ENCODE data around the gene PVR.
"Not testable (repeated sequence)": the region's sequence is repeated elsewhere in the genome, so short reads cannot be mapped to it uniquely, and the experiment has no call there.

Gene PVR

GRCh38 chr19:44700547-44700946, 56.8 kb downstream of the PVR start:
- no peak for DNase-seq (ENCODE audit: low read depth in 2 of 2)

GRCh38 chr19:44701228-44701627, 57.5 kb downstream of the PVR start:
- DNase-seq (ENCODE audit: low read depth in 2 of 2), result no peak

- no peak for DNase-seq (ENCODE audit: low read depth in 2 of 2)
Observed at GRCh38 chr19:44702551-44703176, 59.0 kb downstream of the PVR start.

- DNase-seq (ENCODE audit: low read depth in 2 of 2), result no peak
Observed at GRCh38 chr19:44703336-44704078, 59.8 kb downstream of the PVR start.

GRCh38 chr19:44704982-44705381, 61.3 kb downstream of the PVR start:
- DNase-seq (ENCODE audit: low read depth in 2 of 2), result no peak

GRCh38 chr19:44705502-44706010, 61.8 kb downstream of the PVR start:
- no peak for DNase-seq (ENCODE audit: low read depth in 2 of 2)

- DNase-seq (ENCODE audit: low read depth in 2 of 2), result no peak
Observed at GRCh38 chr19:44706506-44707236, 63.0 kb downstream of the PVR start.

- no peak for DNase-seq (ENCODE audit: low read depth in 2 of 2)
Observed at GRCh38 chr19:44707794-44708193, 64.1 kb downstream of the PVR start.

- no peak for DNase-seq (ENCODE audit: low read depth in 2 of 2)
Observed at GRCh38 chr19:44708940-44709339, 65.2 kb downstream of the PVR start.

GRCh38 chr19:44709434-44710266, 65.9 kb downstream of the PVR start:
- DNase-seq (ENCODE audit: low read depth in 2 of 2), result not testable (repeated sequence)

- no peak for DNase-seq (ENCODE audit: low read depth in 2 of 2)
Observed at GRCh38 chr19:44710483-44710882, 66.8 kb downstream of the PVR start.

- DNase-seq (ENCODE audit: low read depth in 2 of 2), result no peak
Observed at GRCh38 chr19:44712864-44713515, 69.3 kb downstream of the PVR start.

All from stimulated activated CD8-positive, alpha-beta memory T cell treated with anti-CD3 and anti-CD28 coated beads, Interleukin-15, amount 100 ng/mL, for 48 hours (primary cell).